SK-N-SH (cell line): ENCODE measurements around the gene RNF126. TPM values are rescaled to one million over a fixed set of nuclear protein-coding genes. Genes with fewer than 3 reads are reported as not detected.

ENCODE experiments used
- CTCF ChIA-PET: fragments of 300-600, 350-600 bp; formaldehyde crosslinking; extraction: SDS; loops from one replicate; lab custom pipeline; 2021; lab: Yijun Ruan, JAX
- POLR2A ChIA-PET: fragments of 350-600 bp; sonication (Branson Sonifier 250); formaldehyde crosslinking; extraction: SDS; loops from one replicate; lab custom pipeline; 2020; ENCODE audit warnings: antibody characterized with exemption, inconsistent platforms; lab: Yijun Ruan, JAX
- DNase-seq: peaks from one replicate; pipeline ENCODE4 v3.0.0; 2012
- H2AFZ ChIP-seq: fragments of 200-600 bp; sonication (generic); 2 replicates; pipeline ENCODE4 v1.8.1; 2016; ENCODE audit warnings: antibody characterized with exemption, mild to moderate bottlenecking, low read depth
- H3F3A ChIP-seq: fragments of 200-600 bp; sonication (generic); replicated peaks from 2 replicates; pipeline ENCODE3; 2016; ENCODE audit warnings: antibody characterized with exemption, mild to moderate bottlenecking; ENCODE audit not compliant: insufficient read depth
- H3K27ac ChIP-seq, 2 experiments: fragments of 200-500 bp in 1 of 2; fragments of 200-600 bp in 1 of 2; sonication (Bioruptor generic) in 1 of 2; sonication (generic), shearing (Covaris generic) in 1 of 2; 2 replicates each; pipeline versions ENCODE4 v1.5.1 to v1.6.1; 2014 to 2016; ENCODE audit warnings: low read depth in 2 of 2, inconsistent platforms in 1 of 2, low read length in 1 of 2, mild to moderate bottlenecking in 1 of 2, mixed read lengths in 1 of 2
- H3K27me3 ChIP-seq: fragments of 200-600 bp; sonication (generic), shearing (Covaris generic); 2 replicates; pipeline ENCODE4 v1.6.1; 2016; ENCODE audit warnings: mixed run types; ENCODE audit not compliant: insufficient read depth
- H3K36me3 ChIP-seq, 2 experiments: fragments of 200-500 bp in 1 of 2; fragments of 200-600 bp in 1 of 2; sonication (Bioruptor generic) in 1 of 2; sonication (generic) in 1 of 2; replicated peaks in 1 of 2; 2 replicates each; pipeline versions ENCODE3 to v1.5.1; 2014 to 2016; ENCODE audit warnings: low read length in 1 of 2, mild to moderate bottlenecking in 1 of 2; ENCODE audit not compliant: insufficient read depth in 2 of 2, control insufficient read depth in 1 of 2
- H3K4me1 ChIP-seq, 2 experiments: fragments of 200-500 bp in 1 of 2; fragments of 200-600 bp in 1 of 2; sonication (Bioruptor generic) in 1 of 2; sonication (generic), shearing (Covaris generic) in 1 of 2; 2 replicates each; pipeline versions ENCODE4 v1.5.1 to v1.6.1; 2014 to 2016; ENCODE audit warnings: low read depth in 1 of 2, low read length in 1 of 2, mixed run types in 1 of 2; ENCODE audit not compliant: insufficient read depth in 2 of 2, control insufficient read depth in 1 of 2
- H3K4me2 ChIP-seq: fragments of 200-600 bp; sonication (generic), shearing (Covaris generic); 2 replicates; pipeline ENCODE4 v1.6.1; 2017; ENCODE audit warnings: mixed run types
- H3K4me3 ChIP-seq, 2 experiments: fragments of 200-500 bp in 1 of 2; fragments of 200-600 bp in 1 of 2; sonication (Bioruptor generic) in 1 of 2; sonication (generic), shearing (Covaris generic) in 1 of 2; 2 replicates each; pipeline versions ENCODE4 v1.5.1 to v1.8.1; 2014 to 2016; ENCODE audit warnings: low read depth in 2 of 2, inconsistent platforms in 1 of 2, low read length in 1 of 2, mild to moderate bottlenecking in 1 of 2, mixed read lengths in 1 of 2, moderate library complexity in 1 of 2
- H3K79me2 ChIP-seq: fragments of 200-600 bp; sonication (generic); 2 replicates; pipeline ENCODE4 v1.8.1; 2017; ENCODE audit warnings: mild to moderate bottlenecking; ENCODE audit not compliant: insufficient read depth
- H3K9ac ChIP-seq: fragments of 200-600 bp; sonication (generic); 2 replicates; pipeline ENCODE4 v1.6.1; 2017; ENCODE audit warnings: mixed run types
- H3K9me2 ChIP-seq: fragments of 200-600 bp; sonication (generic); 2 replicates; pipeline ENCODE4 v1.6.1; 2017; ENCODE audit warnings: mixed run types
- H3K9me3 ChIP-seq: fragments of 200-600 bp; sonication (generic); 2 replicates; pipeline ENCODE4 v1.6.1; 2017; ENCODE audit warnings: mixed run types, mild to moderate bottlenecking, moderate library complexity
- H4K20me1 ChIP-seq: fragments of 200-600 bp; sonication (generic); 2 replicates; pipeline ENCODE4 v1.6.1; 2017; ENCODE audit warnings: mild to moderate bottlenecking, mixed run types; ENCODE audit not compliant: insufficient read depth
- CHD2 ChIP-seq: fragments of 150-350 bp; IDR thresholded peaks from 2 replicates; pipeline ENCODE4 v1.6.1; 2018; ENCODE audit warnings: low read length; ENCODE audit not compliant: partially characterized antibody
- ELF1 ChIP-seq: IDR thresholded peaks from 2 replicates; pipeline ENCODE4 v1.4.0; 2012
- EP300 ChIP-seq, 2 experiments: IDR thresholded peaks; 2 replicates each; pipeline versions ENCODE4 v1.4.0 to v1.6.1; 2012; ENCODE audit warnings: borderline replicate concordance in 1 of 2, low read depth in 1 of 2, low read length in 1 of 2
- EZH2phosphoT487 ChIP-seq: fragments of 200-600 bp; sonication (generic); IDR thresholded peaks from 2 replicates; pipeline ENCODE4 v1.6.1; 2017; ENCODE audit warnings: low read depth, mixed run types, mild to moderate bottlenecking, antibody characterized with exemption, moderate library complexity, borderline replicate concordance
- FOSL2 ChIP-seq: IDR thresholded peaks from 2 replicates; pipeline ENCODE4 v1.4.0; 2012; ENCODE audit warnings: low read depth, mild to moderate bottlenecking, moderate library complexity, borderline replicate concordance
- FOXM1 ChIP-seq: IDR thresholded peaks from 2 replicates; pipeline ENCODE4 v1.4.0; 2012; ENCODE audit warnings: low read depth, mild to moderate bottlenecking
- GABPA ChIP-seq: IDR thresholded peaks from 2 replicates; pipeline ENCODE4 v1.4.0; 2012; ENCODE audit warnings: low read depth, mild to moderate bottlenecking
- MEF2A ChIP-seq: IDR thresholded peaks from 2 replicates; pipeline ENCODE4 v1.4.0; 2012; ENCODE audit warnings: low read depth, borderline replicate concordance
- MXI1 ChIP-seq: IDR thresholded peaks from 2 replicates; pipeline ENCODE4 v1.6.1; 2012; ENCODE audit warnings: mild to moderate bottlenecking, low read depth, low read length, improper control_type of control experiment
- NRF1 ChIP-seq: IDR thresholded peaks from 2 replicates; pipeline ENCODE4 v1.6.1; 2012; ENCODE audit warnings: low read depth, mild to moderate bottlenecking, low read length
- RCOR1 ChIP-seq: fragments of 150-350 bp; IDR thresholded peaks from 2 replicates; pipeline ENCODE4 v1.6.1; 2017; ENCODE audit warnings: antibody characterized with exemption, low read length
- RXRA ChIP-seq: IDR thresholded peaks from 2 replicates; pipeline ENCODE4 v1.4.0; 2012; ENCODE audit warnings: low read depth, mild to moderate bottlenecking, borderline replicate concordance
- SIN3A ChIP-seq: IDR thresholded peaks from 2 replicates; pipeline ENCODE4 v1.6.1; 2012; ENCODE audit warnings: low read depth, mild to moderate bottlenecking, low read length, moderate library complexity, borderline replicate concordance
- SMC3 ChIP-seq: IDR thresholded peaks from 2 replicates; pipeline ENCODE4 v1.6.1; 2012; ENCODE audit warnings: low read depth, low read length, improper control_type of control experiment
- TEAD4 ChIP-seq: IDR thresholded peaks from 2 replicates; pipeline ENCODE4 v1.4.0; 2012; ENCODE audit warnings: mild to moderate bottlenecking, borderline replicate concordance; ENCODE audit not compliant: insufficient read depth
- USF2 ChIP-seq: fragments of 150-350 bp; IDR thresholded peaks from 2 replicates; pipeline ENCODE4 v1.6.1; 2017; ENCODE audit warnings: antibody characterized with exemption, low read length, low read depth, borderline replicate concordance
- ZBTB33 ChIP-seq: IDR thresholded peaks from 2 replicates; pipeline ENCODE4 v1.4.0; 2012; ENCODE audit warnings: low read depth, borderline replicate concordance
- WGBS: methylation state at CpG from one replicate; pipeline ENCODE4 v1.1.6; 2017; ENCODE audit warnings: low lambda C conversion rate; 5-methylcytosine and 5-hydroxymethylcytosine counted together
- polyA plus RNA-seq, 3 experiments: library from polyadenylated mRNA; depleted of rRNA; stranded (reverse); fragments of >200 nt; gene quantifications; 2 replicates each; pipeline ENCODE4 v1.2.3, GENCODE V29; 2012

The RNF126 gene
- polyA plus RNA-seq, 1 of the 3 experiments (the other 2 are of a cell fraction), result 12.9 TPM

- H3K36me3 ChIP-seq, result peaks cover 0 to 52% of the 10 kb centered on the region in 2 experiments
- no peak overlapping the region for H3K4me3 ChIP-seq
- no peak overlapping the region for H3K4me2 ChIP-seq
- ChIA-PET CTCF (no interaction called here), POLR2A (interaction anchor here (0.9 kb wide), 1 partner anchor 16 kb away, joined by 3 read pairs; the partner anchor contains the start of gene RNF126)
- H3K9me2 ChIP-seq, result no peaks in the 10 kb centered on the region
- no peak overlapping the region; a peak in 1 of 4 replicates for H3K27ac ChIP-seq
- no peak for DNase-seq
- H2AFZ ChIP-seq, result no peak overlapping the region
- 97% methylated on average over 23 of the region's 48 CpGs for WGBS
- H3K27me3 ChIP-seq, result no peaks in the 10 kb centered on the region
- no peaks in the 10 kb centered on the region for H3K9me3 ChIP-seq
- H3K9ac ChIP-seq, result no peak overlapping the region
- TF ChIP-seq SIN3A (no peak), RXRA (no peak), SMC3 (no peak), NRF1 (no peak), EP300 (IDR thresholded peaks at IDR 0.05; ENCODE audit: borderline replicate concordance in 1 of 2, low read depth in 1 of 2, low read length in 1 of 2) (no peak), ELF1 (no peak), FOSL2 (no peak), RCOR1 (no peak), USF2 (no peak), TEAD4 (no peak), FOXM1 (no peak), MXI1 (no peak), CHD2 (no peak)
- H3K4me1 ChIP-seq, result no peaks in the 10 kb centered on the region
- H3K79me2 ChIP-seq, result peaks cover 4% of the 10 kb centered on the region; the same call in 1 of the 2 replicates
- H3F3A ChIP-seq, result no peaks in the 10 kb centered on the region
- peaks cover 3% of the 10 kb centered on the region for H4K20me1 ChIP-seq
Measured at GRCh38 chr19:646779-647565, 16.0 kb downstream of the RNF126 start.

GRCh38 chr19:645912-646778 lies 16.9 kb downstream of the RNF126 start:
- CTCF ChIA-PET, result no interaction called here
- H3K4me3 ChIP-seq, result no peak overlapping the region

More at GRCh38 chr19:645912-646778, 16.9 kb downstream of the RNF126 start:
- H3K4me1 ChIP-seq, result no peaks in the 10 kb centered on the region
- no peaks in the 10 kb centered on the region for H4K20me1 ChIP-seq
- no peak overlapping the region for H3K9ac ChIP-seq
- H3K4me2 ChIP-seq, result no peak overlapping the region
- POLR2A ChIA-PET, result no interaction called here
- 91% methylated on average over 36 of the region's 62 CpGs for WGBS
- no peaks in the 10 kb centered on the region for H3K27me3 ChIP-seq
- H3F3A ChIP-seq, result no peaks in the 10 kb centered on the region
- H3K9me2 ChIP-seq, result no peaks in the 10 kb centered on the region
- H2AFZ ChIP-seq, result no peak overlapping the region
- peaks cover 0 to 45% of the 10 kb centered on the region in 2 experiments for H3K36me3 ChIP-seq
- peaks cover 2% of the 10 kb centered on the region; the same call in 1 of the 2 replicates for H3K79me2 ChIP-seq
- no peak for TF ChIP-seq SIN3A
- no peak for TF ChIP-seq MEF2A
- no peak for TF ChIP-seq ELF1
- no peak for TF ChIP-seq SMC3
- no peak for TF ChIP-seq RCOR1
- TF ChIP-seq NRF1, result no peak
- TF ChIP-seq RXRA, result no peak
- TF ChIP-seq ZBTB33, result no peak
- no peak for TF ChIP-seq GABPA
- TF ChIP-seq EZH2phosphoT487, result no peak
- H3K9me3 ChIP-seq, result no peaks in the 10 kb centered on the region
- no peak overlapping the region for H3K27ac ChIP-seq
- no peak for DNase-seq
